Lung (tissue), 12 donors: ENCODE data around the gene VEGFC. TPM values are rescaled to one million over a fixed set of nuclear protein-coding genes. Genes with fewer than 3 reads are reported as not detected.

Source experiments
- ATAC-seq: fragments of 200-7000 bp; cut with Tn5 transposase; one replicate; pipeline ENCODE4 v1.9.1; 2020; ENCODE audit warnings: moderate number of reproducible peaks; ENCODE audit not compliant: insufficient read depth, low FRiP score
- DNase-seq, 3 donors: peaks; one replicate each; pipeline ENCODE4 v3.0.0-alpha.2; 2013 to 2017
- H3K27ac ChIP-seq, 2 donors: one replicate each; pipeline ENCODE4 v1.5.1; 2013; ENCODE audit warnings: mild to moderate bottlenecking in 2 of 2, moderate library complexity in 2 of 2, control low read depth in 1 of 2, inconsistent platforms in 1 of 2, low read depth in 1 of 2, low read length in 1 of 2
- H3K27me3 ChIP-seq, 3 donors: one replicate each; pipeline ENCODE4 v1.5.1; 2013; ENCODE audit warnings: low read length in 2 of 3; ENCODE audit not compliant: control insufficient read depth in 3 of 3, insufficient read depth in 3 of 3
- H3K36me3 ChIP-seq, 4 donors: one replicate each; pipeline ENCODE4 v1.5.1; 2013; ENCODE audit warnings: low read length in 4 of 4, mild to moderate bottlenecking in 1 of 4, moderate library complexity in 1 of 4; ENCODE audit not compliant: control insufficient read depth in 4 of 4, insufficient read depth in 4 of 4
- H3K4me1 ChIP-seq, 5 donors: one replicate each; pipeline ENCODE4 v1.5.1; 2013; ENCODE audit warnings: low read length in 5 of 5, mild to moderate bottlenecking in 2 of 5, moderate library complexity in 1 of 5; ENCODE audit not compliant: control insufficient read depth in 5 of 5, insufficient read depth in 5 of 5
- H3K4me3 ChIP-seq: one replicate; pipeline ENCODE4 v1.5.1; 2013; ENCODE audit warnings: mild to moderate bottlenecking, control low read depth, moderate library complexity
- H3K9ac ChIP-seq, 2 donors: one replicate each; pipeline ENCODE4 v1.5.1; 2013; ENCODE audit warnings: low read length in 2 of 2, control low read depth in 1 of 2; ENCODE audit not compliant: insufficient read depth in 1 of 2
- H3K9me3 ChIP-seq, 4 donors: one replicate each; pipeline ENCODE4 v1.5.1; 2013; ENCODE audit warnings: low read length in 3 of 4, mild to moderate bottlenecking in 1 of 4, moderate library complexity in 1 of 4; ENCODE audit not compliant: control insufficient read depth in 4 of 4, insufficient read depth in 3 of 4
- CTCF ChIP-seq: IDR thresholded peaks from 2 replicates; pipeline ENCODE4 v1.5.1; 2012; ENCODE audit warnings: mild to moderate bottlenecking; ENCODE audit errors: control extremely low read depth, extremely low read depth
- WGBS, 2 donors: extraction: QIAGEN DNeasy Blood & Tissue Kit; methylation state at CpG; one replicate each; pipeline ENCODE4 v1.1.7; 2013; 5-methylcytosine and 5-hydroxymethylcytosine counted together
- polyA plus RNA-seq, 2 donors: library from polyadenylated mRNA; stranded (reverse); fragments of 200-250 nt; gene quantifications; one replicate each; pipeline ENCODE4 v1.2.1, GENCODE V29; 2013
- total RNA-seq, 2 donors: library from RNA; depleted of rRNA in 1 of 2; stranded (reverse); fragments of >200 nt in 1 of 2; gene quantifications; one replicate each; pipeline ENCODE4 v1.2.1, GENCODE V29; 2014 to 2021
- donor health status: control.
- donor health status: control.
- donor health status: Bipolar disorder and iron deficiency.
- donor health status: healthy.
- donor health status: DM: yes; HTN: yes; CAD: no.

Gene VEGFC
- total and polyA plus RNA-seq, 4 donors: 4.4 to 22.5 (median 11.1) TPM

- TF ChIP-seq CTCF: no peak
- no peaks in the 10 kb centered on the region for H3K27me3 ChIP-seq
- no peak overlapping the region for H3K27ac ChIP-seq
- no peak overlapping the region for H3K9ac ChIP-seq
- H3K4me1 ChIP-seq: peaks cover 0 to 43% (median 10%) of the 10 kb centered on the region in 5 donors
- WGBS, 2 donors: 83 to 85% methylated on average over 4 of the region's 4 CpGs
- no peak overlapping the region for H3K4me3 ChIP-seq
- ATAC-seq: no peak
- H3K9me3 ChIP-seq: no peaks in the 10 kb centered on the region
- DNase-seq: no peak
- H3K36me3 ChIP-seq: no peaks in the 10 kb centered on the region
Observed at GRCh38 chr4:176779421-176779820, 13.3 kb downstream of the VEGFC start.

GRCh38 chr4:176778491-176778890 is 14.2 kb downstream of the VEGFC start:
- H3K36me3 ChIP-seq: no peaks in the 10 kb centered on the region
- no peak overlapping the region for H3K4me3 ChIP-seq
- no peaks in the 10 kb centered on the region for H3K9me3 ChIP-seq
- 77 to 83% methylated on average over 4 of the region's 4 CpGs for WGBS, 2 donors
- DNase-seq: no peak
- H3K27ac ChIP-seq: no peak overlapping the region
- H3K27me3 ChIP-seq: no peaks in the 10 kb centered on the region
- H3K4me1 ChIP-seq: peaks cover 0 to 43% (median 10%) of the 10 kb centered on the region in 5 donors
- TF ChIP-seq CTCF: no peak
- H3K9ac ChIP-seq: no peak overlapping the region
- no peak for ATAC-seq

- no peaks in the 10 kb centered on the region for H3K27me3 ChIP-seq
- H3K9me3 ChIP-seq: no peaks in the 10 kb centered on the region
- H3K4me3 ChIP-seq: no peak overlapping the region
- TF ChIP-seq CTCF: no peak
- ATAC-seq: no peak
- no peaks in the 10 kb centered on the region for H3K36me3 ChIP-seq
- WGBS, 2 donors: 22 to 47% methylated on average over 2 of the region's 2 CpGs
- peak in 2 of 3 donors; percentile 50 to 52 for DNase-seq
- H3K4me1 ChIP-seq: peaks cover 0 to 43% (median 10%) of the 10 kb centered on the region in 5 donors
- no peak overlapping the region for H3K27ac ChIP-seq
- H3K9ac ChIP-seq: no peak overlapping the region
Observed at GRCh38 chr4:176778063-176778462, 14.7 kb downstream of the VEGFC start.

GRCh38 chr4:176775338-176775737 is 17.4 kb downstream of the VEGFC start:
- no peaks in the 10 kb centered on the region for H3K9me3 ChIP-seq
- TF ChIP-seq CTCF: no peak
- no peak overlapping the region for H3K27ac ChIP-seq
- ATAC-seq (no peak), DNase-seq (peak in 2 of 3 donors; percentile 54 to 57)
- no peaks in the 10 kb centered on the region for H3K36me3 ChIP-seq
- H3K9ac ChIP-seq: no peak overlapping the region
- peaks cover 0 to 27% (median 8%) of the 10 kb centered on the region in 5 donors for H3K4me1 ChIP-seq
- WGBS, 2 donors: 86 to 94% methylated on average over 1 of the region's 1 CpG
- no peak overlapping the region for H3K4me3 ChIP-seq
- peaks cover 0 to 3% (median 0%) of the 10 kb centered on the region in 3 donors for H3K27me3 ChIP-seq
